Ureter (tissue), 1 donor: ENCODE measurements around the gene TET3. TPM values are rescaled to one million over a fixed set of nuclear protein-coding genes. Genes with fewer than 3 reads are reported as not detected.
"Not testable (repeated sequence)": the region's sequence is repeated elsewhere in the genome, so short reads cannot be mapped to it uniquely, and the experiment has no call there.

Source experiments
- DNase-seq: peaks from one replicate; pipeline ENCODE4 v3.0.0-alpha.2; 2020; ENCODE audit warnings: low spot score
- total RNA-seq: library from RNA; stranded (reverse); gene quantifications from one replicate; pipeline ENCODE4 v1.2.4, GENCODE V29; 2023
- donor health status: DM: yes; HTN: yes; CAD: no.

The TET3 gene
- 28.7 TPM for total RNA-seq

GRCh38 chr2:73984203-73984921 is at the start of gene TET3:
TSS of gene TET3 (plus strand) at chr2:73984910. CDS start at chr2:73986404, 1,494 bp downstream.
- DNase-seq: no peak

- DNase-seq: no peak
Observed at GRCh38 chr2:73935641-73936040, 49.1 kb upstream of the TET3 start.

- DNase-seq: no peak
Observed at GRCh38 chr2:73937103-73937885, 47.4 kb upstream of the TET3 start.

- no peak for DNase-seq
Observed at GRCh38 chr2:73937899-73938298, 46.8 kb upstream of the TET3 start.

- no peak for DNase-seq
Observed at GRCh38 chr2:73938718-73939352, 45.9 kb upstream of the TET3 start.

- no peak for DNase-seq
Observed at GRCh38 chr2:73939419-73939818, 45.3 kb upstream of the TET3 start.

GRCh38 chr2:73940066-73940465 is 44.6 kb upstream of the TET3 start:
- DNase-seq: not testable (repeated sequence)

GRCh38 chr2:73942664-73943063 is 42.0 kb upstream of the TET3 start:
- no peak for DNase-seq

- no peak for DNase-seq
Observed at GRCh38 chr2:73944714-73945113, 40.0 kb upstream of the TET3 start.

- no peak for DNase-seq
Observed at GRCh38 chr2:73946215-73946614, 38.5 kb upstream of the TET3 start.

- no peak for DNase-seq
Observed at GRCh38 chr2:73946666-73947065, 38.0 kb upstream of the TET3 start.

- DNase-seq: no peak
Observed at GRCh38 chr2:73947412-73948018, 37.2 kb upstream of the TET3 start.

GRCh38 chr2:73949802-73950201 is 34.9 kb upstream of the TET3 start:
- DNase-seq: no peak

GRCh38 chr2:73952499-73953446 is 31.9 kb upstream of the TET3 start:
- no peak for DNase-seq

- DNase-seq: no peak
Observed at GRCh38 chr2:73956218-73956865, 28.4 kb upstream of the TET3 start.

GRCh38 chr2:73961274-73961673 is 23.4 kb upstream of the TET3 start:
- DNase-seq: no peak

GRCh38 chr2:73961823-73962615 is 22.7 kb upstream of the TET3 start:
- DNase-seq: no peak

GRCh38 chr2:73962798-73963197 is 21.9 kb upstream of the TET3 start:
- DNase-seq: no peak

- DNase-seq: no peak
Observed at GRCh38 chr2:73963385-73964120, 21.2 kb upstream of the TET3 start.
